H9 (cell line): Measurements from ENCODE around the gene CFAP77. TPM values are rescaled to one million over a fixed set of nuclear protein-coding genes. Genes with fewer than 3 reads are reported as not detected.

Experiments
- DNase-seq: peaks from one replicate; pipeline ENCODE4 v3.0.0-alpha.2; 2017
- H2AFZ ChIP-seq: one replicate; pipeline ENCODE4 v1.6.1; 2013; ENCODE audit warnings: mild to moderate bottlenecking, low read length, control low read depth, moderate library complexity
- H2AK5ac ChIP-seq: 2 replicates; pipeline ENCODE4 v1.6.1; 2013; ENCODE audit warnings: low read length, control low read depth, mixed read lengths; ENCODE audit not compliant: insufficient read length
- H2BK120ac ChIP-seq: one replicate; pipeline ENCODE4 v1.6.1; 2013; ENCODE audit warnings: low read depth, mild to moderate bottlenecking, low read length, control low read depth, inconsistent platforms; ENCODE audit not compliant: poor library complexity, severe bottlenecking
- H2BK12ac ChIP-seq: 2 replicates; pipeline ENCODE4 v1.6.1; 2013; ENCODE audit warnings: low read length, control low read depth, mixed read lengths, low read depth; ENCODE audit not compliant: insufficient read length
- H2BK15ac ChIP-seq: 2 replicates; pipeline ENCODE4 v1.6.1; 2013; ENCODE audit warnings: low read depth, low read length, control low read depth
- H2BK20ac ChIP-seq: one replicate; pipeline ENCODE4 v1.6.1; 2013; ENCODE audit warnings: low read depth, mild to moderate bottlenecking, low read length, control low read depth, inconsistent platforms; ENCODE audit not compliant: poor library complexity, severe bottlenecking
- H2BK5ac ChIP-seq: 2 replicates; pipeline ENCODE4 v1.6.1; 2013; ENCODE audit warnings: low read length, control low read depth, mixed read lengths; ENCODE audit not compliant: insufficient read length
- H3K14ac ChIP-seq: 2 replicates; pipeline ENCODE4 v1.6.1; 2013; ENCODE audit warnings: low read length, control low read depth; ENCODE audit not compliant: insufficient read depth
- H3K18ac ChIP-seq: 2 replicates; pipeline ENCODE4 v1.6.1; 2013; ENCODE audit warnings: low read depth, mild to moderate bottlenecking, mixed read lengths, low read length, control low read depth; ENCODE audit not compliant: insufficient read length
- H3K23ac ChIP-seq: 2 replicates; pipeline ENCODE4 v1.6.1; 2013; ENCODE audit warnings: low read length, control low read depth, mixed read lengths, low read depth; ENCODE audit not compliant: insufficient read length
- H3K23me2 ChIP-seq: 2 replicates; pipeline ENCODE4 v1.6.1; 2013; ENCODE audit warnings: low read depth, mild to moderate bottlenecking, mixed read lengths, low read length, control low read depth; ENCODE audit not compliant: insufficient read length, poor library complexity, severe bottlenecking
- H3K27ac ChIP-seq: 2 replicates; pipeline ENCODE4 v1.5.1; 2013; ENCODE audit warnings: low read length, control low read depth, mixed read lengths, low read depth; ENCODE audit not compliant: insufficient read length
- H3K27me3 ChIP-seq: 2 replicates; pipeline ENCODE4 v1.6.1; 2013; ENCODE audit warnings: low read length, control low read depth, inconsistent platforms; ENCODE audit not compliant: insufficient read depth
- H3K4ac ChIP-seq: 2 replicates; pipeline ENCODE4 v1.6.1; 2013; ENCODE audit warnings: low read depth, mild to moderate bottlenecking, control low read depth, inconsistent platforms, low read length, moderate library complexity
- H3K4me1 ChIP-seq: 2 replicates; pipeline ENCODE4 v1.6.1; 2013; ENCODE audit warnings: low read length, control low read depth, inconsistent platforms; ENCODE audit not compliant: insufficient read depth
- H3K4me2 ChIP-seq: 2 replicates; pipeline ENCODE4 v1.6.1; 2013; ENCODE audit warnings: low read length, control low read depth, mixed read lengths; ENCODE audit not compliant: insufficient read length, insufficient read depth
- H3K56ac ChIP-seq: 2 replicates; pipeline ENCODE4 v1.6.1; 2013; ENCODE audit warnings: low read depth, mild to moderate bottlenecking, mixed read lengths, low read length, control low read depth; ENCODE audit not compliant: insufficient read length
- H3K79me1 ChIP-seq: 2 replicates; pipeline ENCODE4 v1.6.1; 2013; ENCODE audit warnings: low read depth, mild to moderate bottlenecking, moderate library complexity, low read length, control low read depth, inconsistent platforms; ENCODE audit not compliant: insufficient read depth, poor library complexity, severe bottlenecking
- H3K79me2 ChIP-seq: 2 replicates; pipeline ENCODE4 v1.6.1; 2013; ENCODE audit warnings: low read length, control low read depth, inconsistent platforms; ENCODE audit not compliant: insufficient read depth
- H3K9ac ChIP-seq: 2 replicates; pipeline ENCODE4 v1.6.1; 2013; ENCODE audit warnings: low read length, control low read depth, mixed read lengths; ENCODE audit not compliant: insufficient read length; ENCODE audit errors: extremely low read depth
- H3K9me3 ChIP-seq: one replicate; pipeline ENCODE4 v1.6.1; 2013; ENCODE audit warnings: low read depth, low read length, inconsistent platforms; ENCODE audit not compliant: control insufficient read depth
- H3T11ph ChIP-seq: one replicate; pipeline ENCODE4 v1.6.1; 2013; ENCODE audit warnings: mild to moderate bottlenecking, low read length, control low read depth, inconsistent platforms
- H4K20me1 ChIP-seq: one replicate; pipeline ENCODE4 v1.6.1; 2013; ENCODE audit not compliant: control insufficient read depth, insufficient read length, insufficient read depth
- H4K5ac ChIP-seq: 2 replicates; pipeline ENCODE4 v1.6.1; 2013; ENCODE audit warnings: low read depth, mild to moderate bottlenecking, mixed read lengths, low read length, control low read depth; ENCODE audit not compliant: insufficient read length
- H4K8ac ChIP-seq: replicated peaks from 2 replicates; pipeline ENCODE4 v1.6.1; 2013; ENCODE audit warnings: low read length, control low read depth, mixed read lengths, low read depth; ENCODE audit not compliant: insufficient read length
- H4K91ac ChIP-seq: 2 replicates; pipeline ENCODE4 v1.6.1; 2013; ENCODE audit warnings: low read depth, mild to moderate bottlenecking, moderate library complexity, mixed read lengths, low read length, control low read depth; ENCODE audit not compliant: insufficient read length
- H3K27ac Mint-ChIP-seq, 3 experiments: 2 replicates in 2 of 3; 3 replicates in 1 of 3; pipeline ENCODE4 v1.8.0; 2020 to 2021; ENCODE audit warnings: mixed read lengths in 3 of 3, mild to moderate bottlenecking in 1 of 3, moderate library complexity in 1 of 3
- H3K27me3 Mint-ChIP-seq: 2 replicates; pipeline ENCODE4 v1.8.0; 2021; ENCODE audit warnings: low read depth, mild to moderate bottlenecking, moderate library complexity, mixed read lengths
- H3K36me3 Mint-ChIP-seq, 3 experiments: 2 replicates in 2 of 3; 3 replicates in 1 of 3; pipeline ENCODE4 v1.8.0; 2020 to 2021; ENCODE audit warnings: low read depth in 3 of 3, mixed read lengths in 3 of 3; ENCODE audit not compliant: insufficient read depth in 1 of 3
- H3K4me1 Mint-ChIP-seq, 2 experiments: 2 replicates each; pipeline ENCODE4 v1.8.0; 2020; ENCODE audit warnings: mixed read lengths in 2 of 2
- H3K4me3 Mint-ChIP-seq, 2 experiments: 2 replicates in 1 of 2; 3 replicates in 1 of 2; pipeline ENCODE4 v1.8.0; 2020 to 2021; ENCODE audit warnings: mild to moderate bottlenecking in 2 of 2, mixed read lengths in 2 of 2, moderate library complexity in 1 of 2
- H3K9me3 Mint-ChIP-seq, 2 experiments: 2 replicates in 1 of 2; 3 replicates in 1 of 2; pipeline ENCODE4 v1.8.0; 2020; ENCODE audit warnings: mild to moderate bottlenecking in 2 of 2, mixed read lengths in 2 of 2, moderate library complexity in 1 of 2
- CTCF ChIP-seq: fragments of 200-600 bp; sonication (generic); conservative IDR thresholded peaks from 3 replicates; pipeline ENCODE4 v1.8.0; 2021; ENCODE audit warnings: antibody characterized with exemption, mild to moderate bottlenecking
- WGBS: extraction: QIAGEN DNeasy Blood & Tissue Kit; methylation state at CpG from one replicate; pipeline ENCODE4 v1.1.7; 2013; ENCODE audit warnings: missing lambda C conversion rate, low lambda C conversion rate, mixed read lengths; ENCODE audit not compliant: insufficient read length; ENCODE audit errors: extremely low coverage; 5-methylcytosine and 5-hydroxymethylcytosine counted together
- total RNA-seq: library from RNA; stranded (reverse); gene quantifications from 2 replicates; pipeline ENCODE4 v1.2.1, GENCODE V29; 2021

The CFAP77 gene
- total RNA-seq, 1 experiment from 2014 or later, result 0.72 TPM

- Histone ChIP-seq H3K27me3 (no peaks in the 10 kb centered on the region), H2BK20ac (no peak overlapping the region), H4K91ac (no peak overlapping the region), H2BK120ac (no peak overlapping the region), H3K14ac (no peak overlapping the region), H3K23ac (no peak overlapping the region), H3K23me2 (no peaks in the 10 kb centered on the region), H2AFZ (no peak overlapping the region), H4K20me1 (no peaks in the 10 kb centered on the region), H3K56ac (no peak overlapping the region), H4K5ac (no peak overlapping the region), H3K79me1 (no peaks in the 10 kb centered on the region), H3K18ac (no peak overlapping the region), H3K27ac (no peak overlapping the region), H3K79me2 (no peaks in the 10 kb centered on the region), H2BK15ac (no peak overlapping the region), H2AK5ac (no peak overlapping the region), H3K9me3 (no peaks in the 10 kb centered on the region), H3K4ac (no peak overlapping the region), H3K4me1 (no peaks in the 10 kb centered on the region; the same call in 1 of the 2 replicates), H2BK12ac (no peak overlapping the region), H3K9ac (no peak overlapping the region), H3T11ph (no peak overlapping the region), H3K4me2 (no peak overlapping the region), H2BK5ac (no peak overlapping the region), H4K8ac (no peak overlapping the region)
- no peak for DNase-seq
- WGBS, result no CpG with 5 or more reads among the region's 1 CpG
- peaks cover 10% of the 10 kb centered on the region for H3K27me3 Mint-ChIP-seq
- H3K27ac Mint-ChIP-seq, result no peak overlapping the region
- peaks cover 26 to 34% of the 10 kb centered on the region in 2 experiments for H3K4me1 Mint-ChIP-seq
- H3K9me3 Mint-ChIP-seq, result no peaks in the 10 kb centered on the region; a peak in 1 of 5 replicates
- no peaks in the 10 kb centered on the region for H3K36me3 Mint-ChIP-seq
- no peak overlapping the region for H3K4me3 Mint-ChIP-seq
- no peak for TF ChIP-seq CTCF
Observed at GRCh38 chr9:132430998-132431397, 21.0 kb downstream of the CFAP77 start.
